Adrenal gland (tissue), 12 donors: ENCODE data around the gene TTC8. TPM values are rescaled to one million over a fixed set of nuclear protein-coding genes. Genes with fewer than 3 reads are reported as not detected.
A peak's percentile ranks its signal among the peaks of the same experiment; 100 is the strongest.

Experiments
- DNase-seq, 7 donors: peaks; one replicate each; pipeline ENCODE4 v3.0.0-alpha.2; 2019 to 2020
- H3K27ac ChIP-seq, 5 donors: fragments of 200-600 bp; sonication (generic) in 4 of 5; 1 replicate in 3 of 5; 2 replicates in 2 of 5; pipeline versions ENCODE4 v1.5.1 to v1.8.0; 2016 to 2020; ENCODE audit warnings: mild to moderate bottlenecking in 1 of 5
- H3K27me3 ChIP-seq: fragments of 200-600 bp; 2 replicates; pipeline ENCODE4 v1.8.0; 2021
- H3K36me3 ChIP-seq, 2 donors: fragments of 200-600 bp; replicated peaks in 1 of 2; 1 replicate in 1 of 2; 2 replicates in 1 of 2; pipeline versions ENCODE4 v1.5.1 to v1.8.0; 2018 to 2022
- H3K4me1 ChIP-seq, 2 donors: fragments of 200-600 bp; replicated peaks in 1 of 2; 1 replicate in 1 of 2; 2 replicates in 1 of 2; pipeline versions ENCODE4 v1.5.1 to v1.8.0; 2018 to 2021
- H3K4me3 ChIP-seq, 4 donors: fragments of 200-600 bp; sonication (generic) in 3 of 4; one replicate each; pipeline ENCODE4 v1.5.1; 2016 to 2018
- H3K9me3 ChIP-seq, 3 donors: fragments of 200-600 bp; sonication (generic) in 1 of 3; replicated peaks in 1 of 3; 1 replicate in 2 of 3; 2 replicates in 1 of 3; pipeline versions ENCODE4 v1.5.1 to v1.8.0; 2016 to 2021
- POLR2A ChIP-seq, 2 donors: fragments of 450-650 bp; IDR thresholded peaks; one replicate each; pipeline ENCODE4 v1.6.1; 2017; ENCODE audit warnings: antibody characterized with exemption in 2 of 2, mild to moderate bottlenecking in 2 of 2, moderate library complexity in 1 of 2
- WGBS, 4 donors: extraction: QIAGEN DNeasy Blood & Tissue Kit in 2 of 4; methylation state at CpG; one replicate each; pipeline versions ENCODE4 v1.1.5 to v1.1.7; 2013 to 2017; 5-methylcytosine and 5-hydroxymethylcytosine counted together
- intact Hi-C, 2 donors: fragments of 100-400 bp; cut with DNase I; formaldehyde crosslinking; loops; one replicate each; pipeline versions ENCODE4 v1.14.1 to v1.15.0; 2022 to 2023
- polyA plus RNA-seq, 3 donors: library from polyadenylated mRNA; stranded (reverse); fragments of 200-250 nt in 2 of 3; fragments of 350-450 nt in 1 of 3; fragmentation: Illumina TruSeq in 1 of 3; extraction: RNeasy Lipid Tissue Mini Kit (QIAGEN cat#74804) in 1 of 3; gene quantifications; one replicate each; pipeline ENCODE4 v1.2.3, GENCODE V29; 2013 to 2014
- total RNA-seq, 9 donors: library from RNA; depleted of rRNA in 4 of 9; stranded (reverse); fragments of >200 nt in 4 of 9; fragments of 120-200 nt in 1 of 9; fragmentation: NEBNext Ultra II Directional in 1 of 9; extraction: Animal tissue kit (Norgen Biotek cat#: 25700) in 1 of 9; gene quantifications; one replicate each; pipeline versions ENCODE4 v1.1.0 to v1.2.4, GENCODE V29; 2013 to 2023
- TF ChIP-seq, protein P1 (sequence below), 6 experiments: fragments of 450-650 bp in 4 of 6; fragments of 200-600 bp in 2 of 6; sonication (generic) in 1 of 6; IDR thresholded peaks; 1 replicate in 5 of 6; 2 replicates in 1 of 6; pipeline versions ENCODE4 v1.5.1 to v1.8.0; 2016 to 2021; ENCODE audit warnings: antibody characterized with exemption in 6 of 6, mild to moderate bottlenecking in 2 of 6, moderate library complexity in 1 of 6
- donor health status: healthy with polysubstance abuse.
- donor health status: Bipolar disorder and iron deficiency.
- donor health status: DM: yes; HTN: yes; CAD: no.
- donor health status: DM: no; HTN: no; CAD: no.
- donor health status: DM: no; HTN: no; CAD: no.
- donor health status: DM: yes; HTN: yes; CAD: no.

TTC8 gene
- total and polyA plus RNA-seq, 12 donors = 40.4 to 184 (median 68.3) TPM

DNA sequence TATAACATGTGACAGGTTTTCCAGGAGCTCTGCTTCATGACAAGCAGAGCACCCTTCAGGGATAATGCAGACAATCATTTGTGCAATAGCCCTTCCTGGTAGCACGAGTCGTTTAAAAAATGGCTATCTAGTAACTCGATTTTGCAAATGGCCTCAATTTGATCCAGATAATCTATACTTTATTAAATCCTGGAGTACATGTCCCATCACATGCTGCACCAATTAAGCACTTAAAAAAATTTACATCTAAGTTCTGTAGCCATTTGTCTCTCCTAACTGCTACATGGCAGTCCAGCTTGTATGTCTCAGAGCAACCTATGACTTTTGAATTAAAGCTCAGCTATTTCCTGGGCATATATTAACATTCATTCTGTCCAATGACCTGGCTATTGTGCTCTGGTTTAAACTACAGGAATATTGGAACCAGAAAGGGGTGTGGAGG, 79.8 kb downstream of the TTC8 start:
- no peaks in the 10 kb centered on the region for H3K36me3 ChIP-seq
- H3K4me3 ChIP-seq = no peak overlapping the region
- H3K27ac ChIP-seq = peak overlapping the region in 1 of 5 donors; percentile 24
- no peaks in the 10 kb centered on the region for H3K27me3 ChIP-seq
- TF ChIP-seq, protein P1, sequence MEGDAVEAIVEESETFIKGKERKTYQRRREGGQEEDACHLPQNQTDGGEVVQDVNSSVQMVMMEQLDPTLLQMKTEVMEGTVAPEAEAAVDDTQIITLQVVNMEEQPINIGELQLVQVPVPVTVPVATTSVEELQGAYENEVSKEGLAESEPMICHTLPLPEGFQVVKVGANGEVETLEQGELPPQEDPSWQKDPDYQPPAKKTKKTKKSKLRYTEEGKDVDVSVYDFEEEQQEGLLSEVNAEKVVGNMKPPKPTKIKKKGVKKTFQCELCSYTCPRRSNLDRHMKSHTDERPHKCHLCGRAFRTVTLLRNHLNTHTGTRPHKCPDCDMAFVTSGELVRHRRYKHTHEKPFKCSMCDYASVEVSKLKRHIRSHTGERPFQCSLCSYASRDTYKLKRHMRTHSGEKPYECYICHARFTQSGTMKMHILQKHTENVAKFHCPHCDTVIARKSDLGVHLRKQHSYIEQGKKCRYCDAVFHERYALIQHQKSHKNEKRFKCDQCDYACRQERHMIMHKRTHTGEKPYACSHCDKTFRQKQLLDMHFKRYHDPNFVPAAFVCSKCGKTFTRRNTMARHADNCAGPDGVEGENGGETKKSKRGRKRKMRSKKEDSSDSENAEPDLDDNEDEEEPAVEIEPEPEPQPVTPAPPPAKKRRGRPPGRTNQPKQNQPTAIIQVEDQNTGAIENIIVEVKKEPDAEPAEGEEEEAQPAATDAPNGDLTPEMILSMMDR (IDR thresholded peaks at IDR 0.05) = no peak
- TF ChIP-seq POLR2A (IDR thresholded peaks at IDR 0.05) = no peak
- DNase-seq = no peak
- intact Hi-C loops = no loop called here
- 81 to 87% (median 84%) methylated on average over 3 of the region's 3 CpGs for whole genome bisulfite sequencing, 4 donors
- no peaks in the 10 kb centered on the region for H3K9me3 ChIP-seq
- H3K4me1 ChIP-seq = no peaks in the 10 kb centered on the region

GRCh38 chr14:88904864-88905263, 80.4 kb downstream of the TTC8 start:
- H3K27ac ChIP-seq = peak overlapping the region in 1 of 5 donors; percentile 44
- WGBS, 4 donors = 82 to 95% (median 83%) methylated on average over 5 of the region's 5 CpGs
- H3K36me3 ChIP-seq = no peaks in the 10 kb centered on the region
- H3K4me3 ChIP-seq = no peak overlapping the region
- TF ChIP-seq POLR2A (IDR thresholded peaks at IDR 0.05) = no peak
- TF ChIP-seq, protein P1 (IDR thresholded peaks at IDR 0.05) = no peak
- H3K9me3 ChIP-seq = no peaks in the 10 kb centered on the region
- intact Hi-C loops = no loop called here
- H3K27me3 ChIP-seq = no peaks in the 10 kb centered on the region
- H3K4me1 ChIP-seq = no peaks in the 10 kb centered on the region
- DNase-seq = peak in 1 of 7 donors; percentile 59

DNA sequence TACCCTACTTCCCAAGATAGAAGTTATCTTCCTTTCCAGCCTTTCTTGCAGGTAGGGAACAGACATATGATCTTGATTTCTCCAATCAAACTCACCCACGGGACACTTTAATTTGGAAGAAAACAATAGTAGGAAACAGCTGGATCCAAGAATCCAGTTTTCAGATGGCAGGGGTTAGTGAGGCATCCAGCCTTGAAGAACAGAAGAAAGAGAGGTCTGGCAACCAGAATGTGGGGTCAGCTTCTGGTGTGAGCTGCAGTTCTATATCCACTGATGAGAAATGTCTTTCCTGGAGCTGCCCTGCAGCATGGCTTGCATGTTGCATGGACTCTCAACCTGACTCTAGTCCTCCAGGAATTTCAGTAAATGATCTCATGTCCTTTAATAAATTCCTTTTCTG, 83.8 kb downstream of the TTC8 start:
- Histone ChIP-seq H3K4me1 (no peaks in the 10 kb centered on the region), H3K27me3 (no peaks in the 10 kb centered on the region), H3K9me3 (no peaks in the 10 kb centered on the region), H3K27ac (no peak overlapping the region), H3K36me3 (no peaks in the 10 kb centered on the region), H3K4me3 (no peak overlapping the region)
- no peak for DNase-seq
- intact Hi-C loops = no loop called here
- 55 to 69% (median 67%) methylated on average over 1 of the region's 1 CpG for whole genome bisulfite sequencing, 4 donors
- TF ChIP-seq, protein P1 (IDR thresholded peaks at IDR 0.05) = no peak
- no peak for TF ChIP-seq POLR2A (IDR thresholded peaks at IDR 0.05)

- TF ChIP-seq POLR2A (IDR thresholded peaks at IDR 0.05) = no peak
- TF ChIP-seq, protein P1 (IDR thresholded peaks at IDR 0.05) = no peak
Observed at GRCh38 chr14:88910386-88910785, 85.9 kb downstream of the TTC8 start.

More at GRCh38 chr14:88910386-88910785, 85.9 kb downstream of the TTC8 start:
- Histone ChIP-seq H3K36me3 (no peaks in the 10 kb centered on the region), H3K9me3 (no peaks in the 10 kb centered on the region), H3K4me1 (no peaks in the 10 kb centered on the region), H3K4me3 (no peak overlapping the region), H3K27me3 (no peaks in the 10 kb centered on the region), H3K27ac (no peak overlapping the region)
- intact Hi-C loops = no loop called here
- no peak for DNase-seq
- 88 to 100% (median 90%) methylated on average over 1 to 6 of the region's 6 CpGs for WGBS, 4 donors
